LHCN-M2 (cell line): ENCODE results near the gene CHST11. TPM values are rescaled to one million over a fixed set of nuclear protein-coding genes. Genes with fewer than 3 reads are reported as not detected.
A peak's percentile ranks its signal among the peaks of the same experiment; 100 is the strongest.

Source experiments
- DNase-seq: peaks from one replicate; pipeline ENCODE4 v3.0.0-alpha.2; 2012; ENCODE audit warnings: low read depth
- total RNA-seq: library from RNA; depleted of rRNA; stranded (reverse); fragments of >200 nt; gene quantifications from 2 replicates; pipeline ENCODE4 v1.2.3, GENCODE V29; 2014

Gene CHST11
- total RNA-seq, 1 experiment from 2014 or later = 3.4 TPM

DNA sequence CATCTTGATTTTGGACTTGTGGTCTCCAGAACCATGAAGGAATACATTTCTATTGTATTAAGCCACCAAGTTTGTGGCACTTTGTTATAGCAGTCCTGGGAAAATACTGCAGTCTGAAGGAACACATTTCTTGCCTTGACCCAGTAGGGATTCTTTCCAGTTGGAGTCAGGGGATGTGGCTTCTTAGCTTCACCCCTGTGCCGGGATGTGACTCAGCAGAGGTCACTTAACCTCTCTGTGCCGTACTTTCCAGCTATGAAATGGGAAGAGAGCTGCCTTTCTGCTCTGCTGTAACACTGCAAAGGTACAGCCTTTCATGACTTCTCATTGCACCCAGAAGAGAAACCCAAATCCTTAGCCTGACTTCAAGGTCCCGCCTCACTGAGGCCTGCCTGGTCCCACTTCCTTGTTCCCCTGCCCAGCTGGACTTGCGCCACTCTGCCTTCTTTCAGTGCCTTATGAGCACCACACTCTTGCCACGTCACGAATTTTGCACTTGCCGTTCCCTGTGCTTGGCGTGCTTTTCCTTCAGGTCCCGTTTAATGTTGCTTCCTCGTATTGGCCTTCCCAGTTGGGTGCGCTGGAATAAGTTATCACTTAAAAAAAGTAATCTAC, 24.2 kb downstream of the CHST11 start:
- DNase-seq = peak; percentile 68

DNA sequence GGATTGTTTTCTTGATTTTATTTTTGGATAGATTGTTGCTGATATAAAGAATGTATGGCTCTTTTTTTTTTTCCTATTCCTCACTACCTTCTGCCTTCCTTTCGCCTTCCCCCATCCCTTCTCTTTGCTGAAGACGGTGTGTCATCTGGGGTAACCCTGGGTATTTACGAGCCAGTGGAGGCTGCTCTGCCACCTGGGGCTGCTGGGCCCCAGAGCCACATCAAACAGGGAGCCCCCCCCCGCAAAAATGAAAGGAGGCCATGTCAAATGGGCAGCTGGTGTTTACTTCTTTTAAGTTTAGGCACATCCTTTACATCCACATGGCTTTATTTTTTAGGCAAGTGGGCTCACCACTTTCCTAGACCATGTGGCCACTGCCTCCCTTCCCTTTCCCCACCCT, 25.4 kb downstream of the CHST11 start:
- DNase-seq = no peak

DNA sequence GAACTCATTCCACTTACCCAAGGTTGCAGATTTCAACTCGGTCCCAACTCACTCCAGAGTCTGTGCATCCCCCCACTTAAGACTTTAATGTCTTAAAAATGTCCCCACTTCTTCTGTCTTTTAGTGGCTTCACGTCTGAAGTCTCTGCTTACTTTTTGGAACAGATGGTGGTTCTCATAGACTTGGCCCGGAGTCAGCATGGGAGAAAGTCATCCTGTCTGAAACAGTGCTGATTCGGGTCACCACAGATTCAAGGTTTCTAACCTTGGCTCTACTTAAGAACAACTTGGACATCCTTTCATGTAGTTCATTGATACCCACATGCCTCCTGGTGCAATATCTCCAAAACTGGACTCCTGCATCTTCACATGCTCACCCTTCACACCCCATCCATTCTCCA, 26.0 kb downstream of the CHST11 start:
- no peak for DNase-seq

DNA sequence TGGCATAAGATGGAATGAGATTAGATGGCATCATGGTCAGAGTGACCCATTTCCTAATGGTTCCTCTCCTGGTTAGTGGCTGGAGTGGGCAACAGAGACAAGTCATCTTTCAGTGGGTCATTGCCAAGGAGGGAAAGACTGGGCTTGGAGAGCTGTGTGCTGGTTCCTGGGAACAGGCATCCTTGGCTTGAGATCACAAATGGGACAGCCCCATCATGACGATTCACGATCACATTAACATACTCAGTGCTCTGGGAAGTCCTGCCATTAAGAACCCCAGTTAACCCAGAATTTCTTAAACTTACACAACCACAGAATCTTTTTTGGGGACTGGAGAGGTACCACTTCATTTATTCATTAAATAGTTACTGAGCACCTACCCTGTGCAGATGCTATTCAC, 27.3 kb downstream of the CHST11 start:
- DNase-seq = no peak

DNA sequence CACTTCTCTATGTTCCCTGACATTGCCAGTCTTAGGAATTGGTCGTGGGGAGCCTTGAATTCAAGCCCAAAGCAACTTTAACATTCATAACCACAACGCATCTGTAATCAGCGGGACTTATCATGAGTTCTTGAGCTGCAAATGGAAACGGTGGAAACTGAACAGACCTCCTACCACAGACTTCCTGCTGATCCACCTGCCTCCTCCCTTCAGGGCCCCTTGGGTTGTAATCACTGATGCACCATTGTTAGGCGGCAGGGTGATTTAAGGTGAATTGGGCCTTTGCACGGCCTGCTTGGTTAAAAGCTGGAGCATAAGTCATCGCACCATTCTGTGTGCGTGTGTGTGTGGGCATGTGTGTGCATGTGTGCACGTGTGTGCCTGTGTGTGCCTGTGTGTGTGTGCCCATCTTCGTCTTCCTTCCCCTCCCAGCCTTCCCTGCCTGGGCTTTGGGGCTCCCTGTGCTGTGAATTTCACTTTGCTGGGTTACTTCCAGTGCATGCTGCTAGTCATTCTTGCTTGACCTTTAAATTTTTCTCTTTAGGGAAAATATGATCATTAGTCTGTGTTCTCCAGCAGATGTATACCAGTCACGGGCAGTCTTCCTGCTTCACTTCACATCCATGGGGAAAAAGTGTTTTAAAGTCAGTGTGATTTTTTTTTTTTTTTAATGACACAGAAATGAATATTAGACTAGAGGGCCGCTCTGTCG, 29.1 kb downstream of the CHST11 start:
- no peak for DNase-seq

DNA sequence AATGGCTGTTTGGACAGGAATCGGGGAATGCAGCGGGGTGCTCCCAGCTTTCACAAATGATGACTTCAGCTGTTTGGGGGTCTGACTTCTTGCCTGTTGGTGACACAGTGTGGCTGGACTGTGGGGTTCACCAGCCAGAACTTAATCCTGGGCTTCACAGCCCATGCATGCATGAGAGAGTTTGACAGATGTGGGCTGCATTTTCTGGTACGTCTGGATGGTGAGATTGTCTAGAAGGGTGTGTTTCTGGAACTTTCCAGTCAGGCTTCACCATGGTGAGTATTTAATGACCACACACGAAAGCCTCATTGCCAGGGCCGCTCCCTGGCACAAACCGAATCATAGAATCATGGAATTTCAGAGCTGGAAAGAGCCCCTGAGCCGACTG, 29.6 kb downstream of the CHST11 start:
- no peak for DNase-seq

DNA sequence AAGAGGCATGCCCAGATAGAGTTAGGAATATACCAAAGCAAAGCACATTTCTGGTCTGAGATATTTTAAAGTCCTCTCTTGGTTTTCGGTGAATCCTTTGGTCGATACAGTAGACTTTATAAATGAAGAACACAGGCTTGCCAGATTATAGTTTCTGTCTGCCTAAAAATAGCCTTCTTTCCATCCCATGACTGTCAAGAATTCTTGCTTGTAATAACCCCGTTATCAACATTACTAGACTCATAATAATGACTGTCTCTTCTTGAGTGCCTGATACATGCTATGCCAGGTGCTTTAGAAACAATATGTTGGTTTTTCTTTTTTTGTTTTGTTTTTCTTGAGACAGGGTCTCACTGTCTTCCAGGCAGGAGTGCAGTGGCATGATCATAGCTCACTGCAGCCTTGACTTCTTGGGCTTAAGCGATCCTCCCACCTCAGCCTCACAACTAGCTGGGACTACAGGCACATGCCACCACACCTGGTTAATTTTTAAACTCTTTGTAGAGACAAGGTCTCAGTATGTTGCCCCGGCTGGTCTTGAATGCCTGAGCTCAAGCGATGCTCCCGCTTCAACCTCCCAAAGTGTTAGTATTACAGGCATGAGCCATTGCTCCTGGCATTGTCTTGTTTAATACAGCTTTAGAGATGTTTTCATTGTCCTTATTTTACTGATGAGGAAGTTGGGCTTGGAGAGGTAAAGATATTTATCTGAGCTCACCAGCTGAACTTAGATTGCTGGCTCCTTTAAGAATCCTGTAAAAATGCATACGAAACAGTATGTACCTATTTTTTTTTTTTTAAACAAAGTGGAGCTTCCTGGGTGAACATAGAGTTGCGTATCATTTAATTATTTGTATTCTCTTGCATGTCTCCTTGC, 30.4 kb downstream of the CHST11 start:
- no peak for DNase-seq

DNA sequence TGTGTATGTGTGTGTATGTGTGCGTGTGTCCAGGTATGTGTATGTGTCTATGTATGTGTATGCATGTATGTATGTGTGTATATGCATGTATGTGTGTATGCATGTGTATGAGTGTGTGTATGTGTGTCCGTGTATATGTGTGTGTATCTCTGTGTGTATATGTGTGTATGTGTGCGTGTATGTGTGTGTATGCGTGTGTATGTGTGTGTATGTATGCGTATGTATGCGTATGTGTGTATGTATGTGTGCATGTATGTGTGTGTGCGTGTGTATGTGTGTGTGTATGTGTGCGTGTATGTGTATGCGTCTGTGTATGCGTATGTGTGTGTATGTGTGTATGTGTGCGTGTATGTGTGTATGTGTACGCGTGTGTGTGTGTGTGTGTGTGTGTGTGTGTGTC, 31.6 kb downstream of the CHST11 start:
- DNase-seq = no peak

DNA sequence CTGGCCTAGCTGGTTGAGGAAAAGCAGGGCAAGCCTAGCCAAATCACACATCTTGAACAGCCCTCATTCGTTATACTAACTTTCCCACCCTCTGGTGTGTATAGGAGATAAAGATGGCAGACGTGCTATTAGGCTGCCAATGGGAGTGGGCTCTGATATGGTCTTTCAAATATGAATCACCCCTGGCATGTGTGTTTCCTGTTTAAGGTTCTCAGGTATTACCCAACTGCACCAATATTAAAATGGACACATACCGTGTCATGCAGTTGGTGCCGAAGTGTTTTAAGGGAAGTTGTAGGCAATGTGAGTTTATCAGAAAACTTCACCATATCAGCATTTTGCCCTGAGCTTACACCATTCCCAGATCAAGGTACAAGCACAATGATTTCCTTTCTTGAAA, 33.4 kb downstream of the CHST11 start:
- no peak for DNase-seq

DNA sequence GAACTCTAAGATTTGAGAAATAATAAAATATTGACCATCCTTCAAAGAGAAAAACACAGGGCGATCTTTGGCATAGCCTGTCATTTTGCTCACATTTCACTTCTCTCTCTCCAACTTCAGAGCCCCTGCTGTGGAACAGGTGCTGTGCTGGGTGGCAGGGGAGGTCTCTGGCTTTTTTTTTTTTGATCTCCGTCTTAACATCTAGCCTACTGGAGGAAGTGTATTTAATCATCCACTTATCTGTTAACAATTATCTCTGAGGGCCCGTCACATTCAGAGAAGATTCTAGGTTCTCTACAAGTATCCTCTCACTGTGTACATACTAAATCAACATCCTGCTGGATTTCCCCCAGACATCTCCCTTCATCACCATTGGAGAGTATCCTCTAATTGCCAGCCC, 34.1 kb downstream of the CHST11 start:
- DNase-seq = no peak

DNA sequence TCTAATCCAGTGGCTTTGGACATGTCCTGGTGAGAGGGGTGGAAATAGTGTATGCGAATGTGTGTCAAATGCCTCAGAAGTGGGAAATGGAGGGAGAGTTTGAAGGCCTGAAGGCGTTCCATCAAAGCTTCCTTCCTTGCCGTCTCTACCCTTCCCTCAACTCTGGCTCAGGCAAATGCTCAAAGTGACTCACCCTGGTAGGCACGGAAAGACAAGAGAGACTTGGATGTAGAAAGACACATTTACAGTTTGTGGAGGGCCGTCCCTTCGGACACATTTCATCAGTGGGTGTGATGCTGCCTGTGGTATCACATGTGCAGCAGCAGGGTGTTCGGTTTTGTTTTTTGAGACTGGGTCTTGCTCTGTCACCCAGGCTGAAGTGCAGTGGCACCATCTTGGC, 36.7 kb downstream of the CHST11 start:
- no peak for DNase-seq

DNA sequence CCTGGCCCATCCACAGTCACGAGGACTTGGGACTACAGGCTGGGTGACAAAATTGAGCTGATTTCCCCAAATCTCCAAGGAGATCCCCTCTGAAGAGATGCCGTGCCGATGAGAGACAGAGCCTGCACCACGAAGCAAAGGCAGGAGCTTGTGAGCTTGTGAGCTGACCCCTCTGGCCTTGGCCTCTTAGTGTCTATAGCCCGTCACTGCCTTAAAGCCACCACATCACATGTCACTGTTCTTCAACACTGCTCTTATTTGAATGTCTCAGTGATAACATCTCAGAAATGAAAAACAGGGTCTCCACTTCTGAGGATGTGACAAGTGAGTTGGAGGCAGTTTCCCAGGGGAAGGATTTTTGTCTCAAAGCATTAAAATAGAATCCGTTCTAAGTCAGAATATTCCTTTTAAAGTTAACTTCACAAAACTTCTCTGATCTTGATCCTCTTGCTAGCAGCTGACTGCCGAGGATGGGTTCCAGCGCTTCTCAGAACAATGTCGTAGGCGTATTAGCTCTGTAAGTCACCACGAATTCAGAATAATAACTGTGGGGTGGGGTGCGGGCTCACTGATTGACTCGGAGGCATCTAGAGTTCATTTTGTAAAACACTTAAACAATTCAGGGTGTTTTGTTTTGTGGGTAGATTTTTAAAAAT, 37.5 kb downstream of the CHST11 start:
- DNase-seq = peak; percentile 71

DNA sequence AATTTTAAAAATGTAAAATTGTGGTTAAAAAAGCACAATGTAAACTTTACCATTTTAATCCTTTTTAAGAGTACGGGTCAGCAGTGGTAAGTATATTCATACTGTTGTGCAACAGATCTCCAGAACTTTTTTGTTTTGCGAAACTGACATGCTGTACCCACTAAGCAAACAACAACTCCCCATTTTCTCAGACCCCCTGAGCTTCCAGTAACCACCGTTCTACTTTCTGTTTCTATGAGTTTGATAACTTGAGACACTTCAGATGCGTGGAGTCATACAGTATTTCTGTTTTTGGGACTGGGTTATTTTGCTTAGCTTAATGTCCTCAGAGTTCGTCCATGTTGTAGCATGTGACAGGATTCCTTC, 38.0 kb downstream of the CHST11 start:
- peak; percentile 54 for DNase-seq

DNA sequence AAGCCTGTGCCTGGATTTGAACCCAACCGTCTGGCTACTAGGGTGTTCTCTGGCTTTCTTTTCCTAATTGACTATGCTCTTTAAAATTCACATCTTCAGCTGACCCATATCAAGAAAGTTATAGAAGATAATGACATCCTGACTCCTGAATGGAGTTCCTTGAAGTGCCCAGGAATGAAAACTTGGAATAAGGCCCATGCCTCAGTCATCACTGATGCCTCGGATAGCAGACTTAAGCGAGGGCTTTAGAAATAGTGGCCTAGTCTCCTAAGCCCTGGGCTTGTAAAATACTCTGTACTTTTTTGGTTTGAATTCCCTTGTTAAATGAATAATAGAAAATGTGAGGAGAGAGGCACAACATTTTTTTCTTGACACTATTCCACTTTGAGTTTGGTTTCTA, 39.0 kb downstream of the CHST11 start:
- DNase-seq = no peak

DNA sequence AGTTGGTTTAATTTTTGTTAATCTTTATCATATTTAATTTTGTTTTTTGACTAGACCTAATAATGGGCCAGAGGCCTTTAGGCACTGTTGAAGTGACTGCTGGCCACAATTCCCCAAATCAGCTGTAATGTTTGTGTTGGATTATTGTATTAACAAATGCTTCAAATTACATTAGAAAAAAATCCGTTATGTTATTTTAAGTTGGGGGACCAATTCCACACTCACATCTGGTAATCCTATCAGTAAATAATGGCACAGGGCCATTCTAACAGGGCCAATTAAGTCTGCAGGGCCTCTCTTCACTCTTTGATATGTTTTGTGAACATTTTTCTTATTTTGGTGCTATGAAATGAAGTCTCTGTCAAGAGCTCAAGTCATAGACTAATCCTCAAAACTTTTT, 39.6 kb downstream of the CHST11 start:
- DNase-seq = no peak

DNA sequence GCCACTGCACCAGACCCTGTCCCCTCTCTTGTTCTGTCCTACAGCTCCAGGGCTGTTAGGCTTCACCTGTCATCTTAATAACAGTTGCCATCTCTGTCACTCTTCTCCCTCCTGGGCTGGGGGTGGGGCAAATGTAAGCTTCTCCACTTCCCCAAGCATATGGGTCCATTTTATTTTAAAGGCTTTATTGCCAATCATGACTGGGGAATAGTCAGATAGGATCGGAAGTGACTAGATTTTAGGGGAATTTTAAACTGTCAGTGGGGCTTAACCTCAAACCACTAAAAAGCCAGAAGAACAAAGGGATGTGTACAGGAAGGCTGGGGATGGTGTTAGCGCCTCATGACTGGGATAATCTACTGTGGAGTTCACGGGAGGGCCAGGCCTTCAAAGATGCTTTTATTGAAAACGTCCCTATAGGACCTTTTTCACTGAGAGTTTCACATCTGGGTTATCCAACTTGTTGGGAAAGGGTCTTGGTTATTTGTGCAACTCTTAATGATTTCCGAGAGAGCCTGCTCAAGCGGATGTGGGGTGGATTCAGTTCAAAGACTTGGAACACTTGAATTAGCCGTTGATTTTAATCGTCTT, 41.6 kb downstream of the CHST11 start:
- peak; percentile 22 for DNase-seq

DNA sequence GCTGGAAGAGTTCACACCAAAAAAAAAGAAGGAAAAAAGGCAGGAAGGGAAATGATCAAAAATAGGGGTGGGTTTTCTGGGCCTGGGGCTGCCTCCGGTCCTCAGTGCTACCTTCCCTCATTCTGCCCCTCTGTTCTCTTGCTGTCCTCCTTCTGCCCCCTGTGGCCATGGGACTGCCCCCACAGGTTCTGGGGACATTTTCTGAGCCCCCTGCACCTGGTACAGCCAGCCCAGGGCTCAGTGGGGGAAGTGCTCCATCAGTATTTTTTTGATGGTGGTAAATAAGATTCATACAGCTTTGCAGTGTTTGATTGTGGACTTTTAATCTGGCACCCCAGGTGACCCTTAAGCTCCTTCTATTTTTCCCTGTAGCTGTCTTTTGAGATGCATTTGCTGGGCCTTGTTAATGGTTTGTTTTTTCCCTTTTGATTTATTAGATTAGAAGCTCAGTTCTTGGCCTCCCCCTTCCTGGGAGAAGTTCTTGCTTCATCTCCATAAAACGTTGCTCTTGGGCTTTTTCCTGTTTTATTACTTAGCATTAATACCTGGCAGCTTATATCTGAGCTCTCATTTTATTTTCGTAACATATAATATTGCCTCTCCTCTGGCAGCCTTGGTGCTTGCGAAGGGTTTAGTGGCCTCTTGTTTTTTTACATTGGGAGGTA, 43.1 kb downstream of the CHST11 start:
- no peak for DNase-seq

DNA sequence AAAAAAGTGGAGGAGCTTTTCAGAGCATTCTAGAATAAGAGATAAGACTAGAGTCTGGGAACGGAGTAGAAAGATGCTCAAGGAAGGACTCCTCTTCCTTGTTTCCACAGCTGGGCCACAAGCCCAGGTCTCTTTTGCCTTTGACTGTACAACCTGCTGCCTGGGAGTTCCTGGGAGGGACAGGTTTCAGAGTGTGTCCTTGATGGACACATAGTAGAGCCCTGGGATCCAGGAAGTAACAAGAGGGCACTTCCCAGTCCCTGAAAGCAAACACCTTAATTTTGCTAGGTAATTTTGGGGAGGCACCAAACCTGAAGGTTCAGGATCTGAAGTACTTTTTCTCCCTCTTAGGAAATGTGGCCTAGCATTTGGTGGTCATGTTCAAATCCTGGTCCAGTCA, 44.4 kb downstream of the CHST11 start:
- no peak for DNase-seq

DNA sequence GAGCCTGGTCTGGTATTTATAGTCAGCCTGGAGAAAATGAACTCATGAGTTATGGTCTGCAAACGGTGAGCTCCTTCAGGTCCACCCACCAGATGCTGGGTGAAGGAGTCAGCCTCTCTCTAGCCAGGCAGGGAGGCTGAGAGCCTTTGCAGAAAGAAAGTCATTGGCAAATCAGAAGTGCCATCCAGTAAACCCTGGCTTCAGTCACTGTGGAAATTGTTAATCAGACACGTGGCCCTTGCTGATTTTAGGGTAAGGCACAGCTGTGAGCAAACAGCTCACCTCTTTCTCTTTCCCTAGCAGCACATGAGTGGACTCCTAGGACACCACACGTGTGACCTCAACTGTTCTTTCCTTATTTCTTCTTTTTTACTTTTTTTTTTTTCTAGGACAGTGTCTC, 44.9 kb downstream of the CHST11 start:
- DNase-seq = no peak

DNA sequence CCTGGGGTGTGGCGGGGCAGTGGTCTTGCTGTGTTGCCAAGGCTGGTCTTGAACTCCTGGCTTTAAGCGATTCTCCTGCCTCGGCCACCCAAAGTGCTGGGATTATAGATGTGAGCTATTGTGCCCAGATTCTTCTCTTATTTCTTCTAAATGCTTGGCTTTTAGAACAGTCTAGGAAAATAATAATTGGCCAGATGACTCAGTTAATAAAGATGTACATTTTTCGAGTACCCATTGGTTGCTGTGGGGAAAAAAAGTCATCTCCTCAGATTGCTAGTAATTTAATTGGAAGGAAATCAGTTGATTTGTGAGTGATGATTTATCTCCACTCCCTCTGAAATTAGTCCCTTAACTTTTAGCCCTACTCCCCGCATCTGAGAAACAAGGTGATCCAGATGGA, 45.5 kb downstream of the CHST11 start:
- no peak for DNase-seq

DNA sequence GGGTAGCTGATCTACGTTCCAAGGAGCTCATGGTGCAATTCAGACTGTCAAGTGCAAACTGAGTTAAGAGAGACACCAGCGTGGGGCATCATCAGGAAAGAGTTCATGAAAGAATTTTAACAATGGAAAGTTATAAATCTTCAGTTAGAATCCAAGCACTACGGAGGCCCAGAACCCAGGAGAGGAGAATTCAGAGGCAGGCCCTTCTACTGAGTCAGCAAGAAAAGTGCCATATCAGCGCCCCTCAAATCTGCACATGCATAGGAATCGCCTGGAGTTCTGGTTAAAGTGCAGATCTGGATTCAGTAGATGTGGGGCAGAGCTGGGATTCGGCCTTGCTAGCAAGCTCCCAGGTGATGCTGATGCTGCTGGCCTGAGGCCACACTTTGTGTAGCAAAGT, 45.9 kb downstream of the CHST11 start:
- DNase-seq = no peak
